Measurements from ENCODE around the gene C1QL4. TPM values are rescaled to one million over a fixed set of nuclear protein-coding genes. Genes with fewer than 3 reads are reported as not detected.

Gene C1QL4
- total and polyA plus RNA-seq, 9 of the 15 experiments (the other 6 are each of a cell fraction or from before 2014, with no cell fraction given): 0.08 to 2.1 (median 0.31) TPM

DNA sequence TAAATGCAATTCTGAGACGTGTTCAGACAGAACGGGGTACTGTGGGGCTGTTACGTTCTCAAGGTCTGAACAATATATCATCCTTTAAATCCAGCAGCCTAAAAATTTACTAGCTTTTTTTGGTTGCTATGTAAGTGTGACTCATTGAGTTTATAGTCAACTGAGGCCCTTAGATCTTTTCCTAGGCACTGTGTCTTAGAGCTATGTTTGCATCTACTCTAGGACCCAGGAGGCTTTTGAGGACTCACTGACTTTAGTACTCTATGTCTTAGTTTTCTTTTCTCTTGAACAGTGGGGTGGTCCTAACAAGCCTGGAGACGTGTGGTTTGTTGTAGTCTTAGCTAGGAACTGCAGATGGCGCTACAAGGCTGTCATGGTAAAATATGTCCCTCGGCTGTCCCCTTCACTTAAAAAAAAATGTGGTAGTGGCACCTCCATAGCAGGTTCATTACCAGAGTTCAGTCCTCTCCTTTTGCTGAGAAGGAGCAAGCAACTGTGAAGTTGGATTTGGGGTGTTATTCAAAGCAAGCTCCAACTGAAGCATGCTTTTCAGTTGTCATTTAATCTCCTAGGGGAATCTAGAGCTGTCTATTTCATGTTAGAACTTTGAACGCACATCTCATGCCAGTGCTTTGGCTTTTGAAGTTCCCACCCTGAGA lies 21.6 kb upstream of the C1QL4 start (continued):
- TF ChIP-seq RAD21 (CRISPR knock-in tag; conservative IDR thresholded peaks at IDR 0.05 in 1 of 2, IDR thresholded peaks at IDR 0.05 in 1 of 2) (peak; percentile 98), ARNT (IDR thresholded peaks at IDR 0.05) (0 out of 4 replicates have a peak, but pooled peaks of 1 of the 2 experiments have one; percentile 30), MAX (CRISPR knock-in tag; IDR thresholded peaks at IDR 0.05) (no peak), CC2D1A (IDR thresholded peaks at IDR 0.05) (peak; percentile 90), TCF3 (CRISPR knock-in tag; IDR thresholded peaks at IDR 0.05) (no peak), SMC3 (conservative IDR thresholded peaks at IDR 0.05; ENCODE audit: insufficient read depth, low read depth, low read length) (peak; percentile 91), CTBP1 (IDR thresholded peaks at IDR 0.05; ENCODE audit: borderline replicate concordance) (peak; percentile 27; the same call in 1 of the 2 replicates)
- TF ChIP-seq, protein P1, sequence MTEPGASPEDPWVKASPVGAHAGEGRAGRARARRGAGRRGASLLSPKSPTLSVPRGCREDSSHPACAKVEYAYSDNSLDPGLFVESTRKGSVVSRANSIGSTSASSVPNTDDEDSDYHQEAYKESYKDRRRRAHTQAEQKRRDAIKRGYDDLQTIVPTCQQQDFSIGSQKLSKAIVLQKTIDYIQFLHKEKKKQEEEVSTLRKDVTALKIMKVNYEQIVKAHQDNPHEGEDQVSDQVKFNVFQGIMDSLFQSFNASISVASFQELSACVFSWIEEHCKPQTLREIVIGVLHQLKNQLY (CRISPR knock-in tag; conservative IDR thresholded peaks at IDR 0.05): no peak

GRCh38 chr12:49357103-49357678 lies 20.2 kb upstream of the C1QL4 start:
- no TSS peak for BruUV-seq (replicated peaks)
- Histone ChIP-seq H3K4me3 (no peak overlapping the region), H3K27me3 (ENCODE audit: control insufficient read depth in 2 of 2, insufficient read depth in 2 of 2, low read length in 2 of 2) (no peaks in the 10 kb centered on the region), H3K36me3 (ENCODE audit: control insufficient read depth, insufficient read depth, low read length) (no peaks in the 10 kb centered on the region), H3K27ac (ENCODE audit: extremely low read depth, low read depth, low read length) (no peak overlapping the region), H3K9me1 (ENCODE audit: control insufficient read depth, insufficient read depth, low read length) (no peaks in the 10 kb centered on the region), H3K4me2 (ENCODE audit: insufficient read depth, low read length) (no peak overlapping the region), H2AFZ (ENCODE audit: low read depth, low read length) (peak overlapping the region; percentile 37), H3K9me3 (replicated peaks; ENCODE audit: control insufficient read depth, insufficient read depth, low read depth, low read length) (no peaks in the 10 kb centered on the region), H4K20me1 (replicated peaks; ENCODE audit: control insufficient read depth, insufficient read depth, low read length) (no peaks in the 10 kb centered on the region), H3K79me2 (ENCODE audit: control insufficient read depth, insufficient read depth, low read length) (no peaks in the 10 kb centered on the region), H3K4me1 (replicated peaks in 1 of 2; ENCODE audit: control insufficient read depth in 2 of 2, insufficient read depth in 2 of 2, low read length in 2 of 2) (no peaks in the 10 kb centered on the region), H3K9ac (ENCODE audit: insufficient read depth in 1 of 2, low read depth in 2 of 2, low read length in 2 of 2) (no peak overlapping the region)
- DNase-seq (ENCODE audit: extremely low read depth in 1 of 4, low spot score in 3 of 4): peak in 1 of 4 experiments; percentile 58
- ATAC-seq: no peak
- 0% methylated on average over 3 of the region's 3 CpGs for WGBS (ENCODE audit: insufficient coverage, low coverage, missing lambda C conversion rate)
- TF ChIP-seq MITF (IDR thresholded peaks at IDR 0.05): no peak
- TF ChIP-seq RAD21 (CRISPR knock-in tag; conservative IDR thresholded peaks at IDR 0.05 in 1 of 2, IDR thresholded peaks at IDR 0.05 in 1 of 2): peak in 1 of 2 experiments; percentile 48; a peak in 3 of 4 replicates
- TF ChIP-seq ARID3A (IDR thresholded peaks at IDR 0.05; ENCODE audit: borderline replicate concordance, low read depth, low read length): 0 out of 2 replicates have a peak, but pooled peaks have one; percentile 51
- TF ChIP-seq ZNF224 (CRISPR knock-in tag; IDR thresholded peaks at IDR 0.05): no peak
- peak; percentile 41 to 63 (median 42); a peak in 4 of 6 replicates for TF ChIP-seq CTCF (IDR thresholded peaks at IDR 0.05 in 2 of 3, conservative IDR thresholded peaks at IDR 0.05 in 1 of 3; ENCODE audit: insufficient read depth in 2 of 3, low read depth in 1 of 3, low read length in 3 of 3)
- ChIA-PET CTCF (ENCODE audit: low intra/inter-chr PET ratio) (interaction anchor here (1.2 to 8.6 kb wide), 7 partner anchors 9 to 361 kb away, joined by 3 to 185 read pairs (median 11); no protein-coding TSS in a partner anchor), POLR2A (interaction anchor here (0.9 kb wide), 2 partner anchors 10 to 166 kb away, joined by 3 read pairs; partner anchors contain the start of gene SPATS2)
- in situ Hi-C loops (cut with MboI): no loop called here
- FAIRE-seq: peak; percentile 15
- intact Hi-C loops (cut with micrococcal nuclease): loop anchor here (1.0 to 10.0 kb wide), 2 partner anchors 69 to 348 kb away; partner anchors contain the start of gene FMNL3

Data from K562 (cell line).